ENCODE measurements around the gene SLC29A1.

- TF ChIP-seq CTCF (IDR thresholded peaks at IDR 0.05) (no peak), ZFX (IDR thresholded peaks at IDR 0.05; ENCODE audit: borderline replicate concordance) (no peak)
Measured at GRCh38 chr6:44235891-44236516, 12.6 kb downstream of the SLC29A1 start.

Measured in 22Rv1 (cell line).